Upper lobe of left lung (tissue), 6 donors: Measurements from ENCODE around the gene ATPAF2. TPM values are rescaled to one million over a fixed set of nuclear protein-coding genes. Genes with fewer than 3 reads are reported as not detected.
A peak's percentile ranks its signal among the peaks of the same experiment; 100 is the strongest.

ENCODE experiments used
- ATAC-seq, 2 donors: fragments of 200-7000 bp; cut with Tn5 transposase; one replicate each; pipeline ENCODE4 v1.9.1; 2022; ENCODE audit warnings: mild to moderate bottlenecking in 2 of 2, moderate library complexity in 2 of 2; ENCODE audit not compliant: low FRiP score in 2 of 2
- DNase-seq, 2 donors: peaks; one replicate each; pipeline ENCODE4 v3.0.0-alpha.2; 2019 to 2020
- H3K27ac ChIP-seq, 4 donors: fragments of 200-600 bp; sonication (generic); one replicate each; pipeline ENCODE4 v1.5.1; 2016 to 2019
- H3K27me3 ChIP-seq, 4 donors: fragments of 200-600 bp; sonication (generic); one replicate each; pipeline ENCODE4 v1.5.1; 2017 to 2019
- H3K36me3 ChIP-seq, 4 donors: fragments of 200-600 bp; sonication (generic); one replicate each; pipeline ENCODE4 v1.5.1; 2016 to 2019
- H3K4me1 ChIP-seq, 4 donors: fragments of 200-600 bp; sonication (generic); one replicate each; pipeline ENCODE4 v1.5.1; 2018 to 2019
- H3K4me3 ChIP-seq, 4 donors: fragments of 200-600 bp; sonication (generic); one replicate each; pipeline ENCODE4 v1.5.1; 2017 to 2019; ENCODE audit warnings: mild to moderate bottlenecking in 2 of 4, moderate library complexity in 1 of 4
- H3K9me3 ChIP-seq, 4 donors: fragments of 200-600 bp; sonication (generic); one replicate each; pipeline ENCODE4 v1.5.1; 2018 to 2019
- EP300 ChIP-seq, 4 donors: sonication (generic); formaldehyde crosslinking; IDR thresholded peaks; one replicate each; pipeline ENCODE4 v1.5.1; 2017; ENCODE audit warnings: antibody characterized with exemption in 4 of 4, control low read depth in 2 of 4
- POLR2A ChIP-seq, 4 donors: fragments of 450-650 bp; IDR thresholded peaks; one replicate each; pipeline ENCODE4 v1.5.1; 2016 to 2017; ENCODE audit warnings: antibody characterized with exemption in 4 of 4, mild to moderate bottlenecking in 2 of 4
- POLR2AphosphoS5 ChIP-seq, 2 donors: sonication (generic); formaldehyde crosslinking; IDR thresholded peaks; one replicate each; pipeline ENCODE4 v1.5.1; 2017; ENCODE audit warnings: antibody characterized with exemption in 2 of 2
- WGBS, 2 donors: methylation state at CpG; one replicate each; pipeline ENCODE4 v1.1.5; 2017 to 2018; 5-methylcytosine and 5-hydroxymethylcytosine counted together
- total RNA-seq, 6 donors: library from RNA; depleted of rRNA in 4 of 6; stranded (reverse); fragments of >200 nt in 4 of 6; gene quantifications; one replicate each; pipeline versions ENCODE4 v1.1.0 to v1.2.1, GENCODE V29; 2016 to 2021
- TF ChIP-seq, protein P1 (sequence below), 6 experiments: fragments of 450-650 bp in 4 of 6; fragments of 200-600 bp in 2 of 6; sonication (generic) in 2 of 6; IDR thresholded peaks; one replicate each; pipeline ENCODE4 v1.5.1; 2016 to 2019; ENCODE audit warnings: antibody characterized with exemption in 6 of 6
- donor health status: DM: no; HTN: no; CAD: no; lungs with moderate emphysema.
- donor health status: DM: no; HTN: yes; CAD: no; lungs with severe emphysema.

ATPAF2 gene
- total RNA-seq, 6 donors from 2014 or later = 19.2 to 68.1 (median 30.7) TPM

DNA sequence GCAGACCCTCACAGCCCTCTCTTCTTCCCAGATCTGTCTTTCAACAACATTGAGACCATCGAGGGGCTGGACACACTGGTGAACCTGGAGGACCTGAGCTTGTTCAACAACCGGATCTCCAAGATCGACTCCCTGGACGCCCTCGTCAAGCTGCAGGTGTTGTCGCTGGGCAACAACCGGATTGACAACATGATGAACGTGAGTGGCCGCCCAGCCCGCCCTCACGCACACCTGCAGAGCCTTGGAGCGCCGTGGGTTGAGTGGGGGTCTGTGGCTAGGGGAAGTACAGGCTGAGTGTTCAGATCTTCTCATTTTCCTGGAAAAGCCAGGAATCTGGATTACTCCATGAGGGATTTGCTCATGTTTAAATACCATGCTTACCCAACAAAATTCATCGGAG, 51.1 kb downstream of the ATPAF2 start:
- 85 to 86% methylated on average over 14 of the region's 14 CpGs for WGBS, 2 donors

DNA sequence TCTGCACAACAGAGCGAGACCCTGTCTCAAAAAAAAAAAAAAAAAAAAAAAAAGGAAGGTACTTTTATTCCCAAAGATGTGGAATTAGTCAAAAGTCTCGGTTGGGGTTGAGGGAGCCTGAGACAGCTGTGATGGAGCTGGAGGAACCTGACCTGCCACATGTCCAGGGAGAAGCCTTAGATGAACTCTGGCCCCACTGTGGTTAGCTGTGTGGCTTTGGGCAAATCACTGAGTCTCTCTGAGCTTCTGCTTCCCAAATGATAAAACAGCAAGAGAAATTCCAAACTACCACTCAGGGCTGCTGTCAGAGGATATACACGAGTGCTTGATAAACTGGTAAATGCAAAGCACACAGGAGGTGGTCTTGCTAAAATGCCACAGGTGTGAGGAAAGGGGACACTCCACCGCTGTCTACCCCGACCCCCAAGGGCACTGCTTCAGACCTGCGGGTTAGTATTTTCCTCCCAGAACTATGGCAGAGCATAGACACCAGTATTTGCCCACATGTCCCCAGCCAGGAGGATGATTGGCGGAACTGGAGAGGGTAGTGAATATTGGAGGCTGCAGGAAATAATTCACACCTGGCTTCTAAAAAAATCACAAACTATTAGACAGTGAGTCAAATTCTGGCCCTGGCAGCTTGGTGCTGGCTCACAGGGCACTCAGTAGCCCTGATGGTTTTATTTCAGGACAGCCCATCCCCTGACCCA, 51.6 kb downstream of the ATPAF2 start:
- WGBS, 2 donors = 80 to 88% methylated on average over 7 of the region's 7 CpGs
- no peak for ATAC-seq
- no peaks in the 10 kb centered on the region for H3K36me3 ChIP-seq
- H3K4me3 ChIP-seq = no peak overlapping the region
- H3K4me1 ChIP-seq = no peaks in the 10 kb centered on the region
- DNase-seq = no peak
- no peak overlapping the region for H3K27ac ChIP-seq
- no peaks in the 10 kb centered on the region for H3K9me3 ChIP-seq
- no peak for TF ChIP-seq POLR2A (IDR thresholded peaks at IDR 0.05)
- TF ChIP-seq EP300 (IDR thresholded peaks at IDR 0.05) = no peak
- TF ChIP-seq, protein P1, sequence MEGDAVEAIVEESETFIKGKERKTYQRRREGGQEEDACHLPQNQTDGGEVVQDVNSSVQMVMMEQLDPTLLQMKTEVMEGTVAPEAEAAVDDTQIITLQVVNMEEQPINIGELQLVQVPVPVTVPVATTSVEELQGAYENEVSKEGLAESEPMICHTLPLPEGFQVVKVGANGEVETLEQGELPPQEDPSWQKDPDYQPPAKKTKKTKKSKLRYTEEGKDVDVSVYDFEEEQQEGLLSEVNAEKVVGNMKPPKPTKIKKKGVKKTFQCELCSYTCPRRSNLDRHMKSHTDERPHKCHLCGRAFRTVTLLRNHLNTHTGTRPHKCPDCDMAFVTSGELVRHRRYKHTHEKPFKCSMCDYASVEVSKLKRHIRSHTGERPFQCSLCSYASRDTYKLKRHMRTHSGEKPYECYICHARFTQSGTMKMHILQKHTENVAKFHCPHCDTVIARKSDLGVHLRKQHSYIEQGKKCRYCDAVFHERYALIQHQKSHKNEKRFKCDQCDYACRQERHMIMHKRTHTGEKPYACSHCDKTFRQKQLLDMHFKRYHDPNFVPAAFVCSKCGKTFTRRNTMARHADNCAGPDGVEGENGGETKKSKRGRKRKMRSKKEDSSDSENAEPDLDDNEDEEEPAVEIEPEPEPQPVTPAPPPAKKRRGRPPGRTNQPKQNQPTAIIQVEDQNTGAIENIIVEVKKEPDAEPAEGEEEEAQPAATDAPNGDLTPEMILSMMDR (IDR thresholded peaks at IDR 0.05) = no peak
- no peak for TF ChIP-seq POLR2AphosphoS5 (IDR thresholded peaks at IDR 0.05)
- no peaks in the 10 kb centered on the region for H3K27me3 ChIP-seq

More for the DNA sequence above, 51.1 kb downstream of the ATPAF2 start:
- no peaks in the 10 kb centered on the region for H3K4me1 ChIP-seq
- ATAC-seq (no peak), DNase-seq (no peak)
- peaks cover 0 to 2% (median 0%) of the 10 kb centered on the region in 4 donors for H3K36me3 ChIP-seq
- no peaks in the 10 kb centered on the region for H3K27me3 ChIP-seq
- no peak for TF ChIP-seq POLR2A (IDR thresholded peaks at IDR 0.05)
- TF ChIP-seq, protein P1 (IDR thresholded peaks at IDR 0.05) = no peak
- H3K27ac ChIP-seq = no peak overlapping the region
- H3K4me3 ChIP-seq = no peak overlapping the region
- H3K9me3 ChIP-seq = no peaks in the 10 kb centered on the region

DNA sequence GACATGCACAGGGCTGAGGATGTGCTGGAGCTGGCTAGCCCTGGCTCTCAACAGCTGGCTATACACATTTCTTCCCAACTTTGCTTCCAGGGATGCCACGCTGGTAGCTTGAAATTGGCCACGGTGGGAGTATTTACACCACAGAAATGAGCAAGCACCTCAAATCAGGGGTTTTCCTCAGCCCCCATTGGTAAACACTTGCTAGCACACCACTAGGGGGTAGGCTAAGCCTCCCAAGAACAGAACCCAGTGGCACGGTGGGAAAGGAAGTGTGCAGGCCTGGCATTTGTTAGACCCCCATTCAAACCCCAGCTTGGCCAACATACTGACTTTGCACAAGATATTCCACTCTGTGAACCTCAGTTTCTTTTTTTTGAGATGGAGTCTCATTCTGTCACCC, 53.4 kb downstream of the ATPAF2 start:
- no peaks in the 10 kb centered on the region for H3K27me3 ChIP-seq
- WGBS, 2 donors = 82% methylated on average over 3 of the region's 3 CpGs; no CpG with 5 or more reads in 1 of the 2 donors
- no peaks in the 10 kb centered on the region for H3K4me1 ChIP-seq
- no peak overlapping the region for H3K27ac ChIP-seq
- no peak overlapping the region for H3K4me3 ChIP-seq
- ATAC-seq (no peak), DNase-seq (no peak)
- H3K9me3 ChIP-seq = no peaks in the 10 kb centered on the region
- no peaks in the 10 kb centered on the region for H3K36me3 ChIP-seq
- TF ChIP-seq EP300 (IDR thresholded peaks at IDR 0.05) (no peak), POLR2A (IDR thresholded peaks at IDR 0.05) (no peak), POLR2AphosphoS5 (IDR thresholded peaks at IDR 0.05) (no peak)
- TF ChIP-seq, protein P1 (IDR thresholded peaks at IDR 0.05) = no peak

DNA sequence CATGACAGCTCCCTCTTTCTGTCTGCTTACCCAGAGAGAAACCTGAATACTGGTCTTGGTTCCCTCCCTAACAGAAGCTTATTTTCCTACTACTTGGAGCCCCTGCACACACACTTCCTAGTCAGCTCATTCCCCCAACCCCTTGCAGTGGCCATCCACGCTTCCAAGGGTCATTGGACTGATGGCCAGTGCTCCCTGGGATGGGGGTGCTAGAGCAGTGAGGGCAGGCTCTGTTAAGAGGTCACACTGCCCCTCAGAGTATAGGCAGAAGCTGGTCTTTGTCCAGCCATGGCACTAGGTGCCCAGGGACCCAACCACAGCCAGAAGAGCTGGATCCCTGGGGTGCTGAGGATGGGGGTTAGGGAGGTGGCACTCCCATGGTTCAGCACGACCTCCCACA, 53.8 kb downstream of the ATPAF2 start:
- Histone ChIP-seq H3K4me3 (no peak overlapping the region), H3K36me3 (no peaks in the 10 kb centered on the region), H3K4me1 (no peaks in the 10 kb centered on the region), H3K9me3 (no peaks in the 10 kb centered on the region), H3K27me3 (no peaks in the 10 kb centered on the region), H3K27ac (no peak overlapping the region)
- DNase-seq (no peak), ATAC-seq (peak in 1 of 2 donors; percentile 27)
- TF ChIP-seq POLR2AphosphoS5 (IDR thresholded peaks at IDR 0.05) = no peak
- no peak for TF ChIP-seq EP300 (IDR thresholded peaks at IDR 0.05)
- TF ChIP-seq POLR2A (IDR thresholded peaks at IDR 0.05) = no peak
- TF ChIP-seq, protein P1 (IDR thresholded peaks at IDR 0.05) = no peak
- 77 to 84% methylated on average over 1 to 2 of the region's 2 CpGs for WGBS, 2 donors

DNA sequence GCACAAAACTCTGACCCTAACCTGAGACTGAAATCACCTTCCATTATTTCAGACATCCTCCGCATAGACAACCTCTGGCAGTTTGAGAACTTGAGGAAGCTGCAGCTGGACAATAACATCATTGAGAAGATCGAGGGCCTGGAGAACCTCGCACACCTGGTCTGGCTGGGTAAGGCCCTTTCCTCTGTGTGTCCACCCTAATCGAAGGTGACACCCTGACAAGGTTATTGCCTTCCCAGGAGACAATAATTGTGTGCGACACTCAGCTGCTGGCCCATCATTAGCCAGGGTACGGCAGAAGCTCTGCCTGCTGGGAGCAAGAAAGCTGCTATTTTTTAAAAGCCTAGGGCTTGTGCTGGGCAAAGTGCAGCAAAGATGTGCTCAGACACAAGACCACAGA, 55.2 kb downstream of the ATPAF2 start:
- Histone ChIP-seq H3K36me3 (no peaks in the 10 kb centered on the region), H3K4me3 (no peak overlapping the region), H3K27ac (no peak overlapping the region), H3K4me1 (no peaks in the 10 kb centered on the region), H3K9me3 (no peaks in the 10 kb centered on the region), H3K27me3 (no peaks in the 10 kb centered on the region)
- DNase-seq (no peak), ATAC-seq (no peak)
- 95 to 98% methylated on average over 4 to 6 of the region's 6 CpGs for WGBS, 2 donors
- TF ChIP-seq POLR2AphosphoS5 (IDR thresholded peaks at IDR 0.05) (no peak), EP300 (IDR thresholded peaks at IDR 0.05) (no peak), POLR2A (IDR thresholded peaks at IDR 0.05) (no peak)
- TF ChIP-seq, protein P1 (IDR thresholded peaks at IDR 0.05) = no peak
